Measurements from ENCODE around the gene PHYKPL.
A peak's percentile ranks its signal among the peaks of the same experiment; 100 is the strongest.

PHYKPL gene

GRCh38 chr5:178238711-178239592, 6.3 kb upstream of the PHYKPL start:
- no peak for TF ChIP-seq CTCF (IDR thresholded peaks at IDR 0.05; ENCODE audit: extremely low read depth, missing control alignments)
- peak; percentile 52 for DNase-seq (ENCODE audit: low spot score)

GRCh38 chr5:178238313-178238635, 5.7 kb upstream of the PHYKPL start:
- no peak for DNase-seq (ENCODE audit: low spot score)
- no peak for TF ChIP-seq CTCF (IDR thresholded peaks at IDR 0.05; ENCODE audit: extremely low read depth, missing control alignments)

- no peak for DNase-seq (ENCODE audit: low spot score)
- no peak for TF ChIP-seq CTCF (IDR thresholded peaks at IDR 0.05; ENCODE audit: extremely low read depth, missing control alignments)
Observed at GRCh38 chr5:178237431-178238312, 5.1 kb upstream of the PHYKPL start.

- DNase-seq (ENCODE audit: low spot score), result no peak
- TF ChIP-seq CTCF (IDR thresholded peaks at IDR 0.05; ENCODE audit: extremely low read depth, missing control alignments), result no peak
Observed at GRCh38 chr5:178236679-178237078, 4.1 kb upstream of the PHYKPL start.

- TF ChIP-seq CTCF (IDR thresholded peaks at IDR 0.05; ENCODE audit: extremely low read depth, missing control alignments), result no peak
- DNase-seq (ENCODE audit: low spot score), result no peak
Observed at GRCh38 chr5:178236126-178236525, 3.5 kb upstream of the PHYKPL start.

GRCh38 chr5:178235588-178235974, 3.0 kb upstream of the PHYKPL start:
- no peak for DNase-seq (ENCODE audit: low spot score)
- TF ChIP-seq CTCF (IDR thresholded peaks at IDR 0.05; ENCODE audit: extremely low read depth, missing control alignments), result no peak
